GM21515 (cell line): Measurements from ENCODE around the gene SRSF5.
"Not testable (repeated sequence)": the region's sequence is repeated elsewhere in the genome, so short reads cannot be mapped to it uniquely, and the experiment has no call there.

Experiments
- ATAC-seq: cut with Tn5 transposase; IDR thresholded peaks from one replicate; pipeline ENCODE4 v1.9.1; 2021; ENCODE audit not compliant: unreplicated experiment

Gene SRSF5

GRCh38 chr14:69804902-69805301, 38.0 kb downstream of the SRSF5 start:
- no peak for ATAC-seq

DNA sequence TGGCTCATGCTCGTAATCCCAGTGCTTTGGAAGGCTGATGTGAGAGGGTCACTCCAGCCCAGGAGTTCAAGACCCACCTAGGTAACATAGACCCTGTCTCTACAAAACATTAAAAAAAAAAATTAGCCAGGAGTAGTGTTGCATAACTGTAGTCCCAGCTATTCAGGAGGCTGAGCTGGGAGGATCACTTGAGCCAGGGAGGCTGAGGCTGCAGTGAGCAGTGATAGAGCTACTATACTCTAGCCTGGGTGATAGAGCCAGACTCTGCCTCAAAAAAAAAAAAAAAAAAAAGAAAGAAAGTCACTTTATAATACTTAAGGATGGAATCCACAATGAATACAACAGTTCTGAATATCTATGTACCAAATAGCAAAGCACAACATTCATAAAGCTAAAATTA, 40.2 kb downstream of the SRSF5 start:
- no peak for ATAC-seq

GRCh38 chr14:69808919-69809808, 42.2 kb downstream of the SRSF5 start:
- ATAC-seq = no peak

DNA sequence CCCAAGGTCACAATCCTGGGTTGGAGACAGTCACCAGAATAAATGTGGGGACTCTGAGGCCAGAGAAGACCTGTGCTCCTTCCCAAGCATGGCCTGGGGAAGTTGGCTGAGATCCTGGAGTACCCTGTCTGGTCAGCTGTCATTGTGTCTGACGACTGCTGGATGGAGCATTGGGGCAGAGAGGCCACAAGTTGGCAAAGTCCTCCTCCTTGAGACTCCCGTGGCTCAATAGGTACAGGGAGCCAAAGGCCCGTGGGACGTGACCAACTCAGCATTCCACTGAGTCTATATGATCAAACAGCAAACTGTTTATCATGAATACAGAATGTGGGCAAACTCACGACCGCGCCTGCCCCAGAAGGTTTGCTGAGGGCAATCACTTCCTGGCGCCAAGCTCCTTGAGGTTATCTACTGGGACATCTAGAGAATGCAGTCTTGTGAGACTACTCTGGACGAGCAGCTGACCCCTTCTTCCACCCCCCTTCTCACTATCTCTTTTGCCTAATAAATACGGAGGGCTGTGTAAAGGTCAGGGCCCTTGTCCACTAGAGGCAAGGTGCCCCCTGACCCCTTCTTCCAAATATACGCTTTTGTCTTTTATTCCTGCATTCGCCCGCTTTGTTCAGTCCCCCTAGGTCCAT, 44.4 kb downstream of the SRSF5 start:
- ATAC-seq = no peak

DNA sequence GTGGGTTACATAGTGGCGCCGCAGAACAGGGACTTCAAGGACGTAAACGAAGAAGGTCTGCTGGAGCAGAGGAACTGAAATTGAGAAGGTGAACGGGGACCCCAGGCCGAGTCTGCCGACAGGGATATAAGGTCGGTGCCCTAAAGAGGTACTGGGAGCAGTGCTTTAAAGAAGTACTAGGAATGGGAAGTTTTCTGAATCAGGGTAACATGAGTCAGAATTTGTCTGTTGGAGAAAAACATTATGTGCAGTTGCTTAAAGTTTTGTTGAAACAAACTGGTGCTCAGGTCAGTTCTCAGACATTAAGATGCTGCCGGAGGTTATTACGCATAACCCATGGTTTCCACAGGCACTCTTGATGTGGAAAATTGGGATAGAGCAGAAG, 44.9 kb downstream of the SRSF5 start:
- ATAC-seq = no peak

- ATAC-seq = no peak
Observed at GRCh38 chr14:69812711-69813110, 45.8 kb downstream of the SRSF5 start.

DNA sequence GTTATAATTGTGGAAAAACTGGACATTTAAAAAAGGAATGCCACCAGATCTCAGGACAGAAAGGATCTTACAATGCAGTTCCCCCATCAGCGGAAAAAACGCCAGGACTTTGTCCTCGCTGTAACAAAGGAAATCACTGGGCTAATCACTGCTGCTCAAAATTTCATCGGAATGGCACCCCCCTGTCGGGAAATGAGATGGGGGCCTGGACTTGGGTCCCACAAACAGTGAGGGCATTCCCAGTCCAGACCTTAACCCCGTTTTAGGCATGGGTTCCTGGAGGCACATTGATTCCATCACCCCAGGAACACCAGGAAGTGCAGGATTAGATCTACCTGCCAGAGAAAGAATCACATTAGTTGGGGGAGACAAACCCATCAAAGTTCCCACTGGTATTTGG, 46.4 kb downstream of the SRSF5 start:
- ATAC-seq = not testable (repeated sequence)

GRCh38 chr14:69814397-69814796, 47.5 kb downstream of the SRSF5 start:
- ATAC-seq = no peak

DNA sequence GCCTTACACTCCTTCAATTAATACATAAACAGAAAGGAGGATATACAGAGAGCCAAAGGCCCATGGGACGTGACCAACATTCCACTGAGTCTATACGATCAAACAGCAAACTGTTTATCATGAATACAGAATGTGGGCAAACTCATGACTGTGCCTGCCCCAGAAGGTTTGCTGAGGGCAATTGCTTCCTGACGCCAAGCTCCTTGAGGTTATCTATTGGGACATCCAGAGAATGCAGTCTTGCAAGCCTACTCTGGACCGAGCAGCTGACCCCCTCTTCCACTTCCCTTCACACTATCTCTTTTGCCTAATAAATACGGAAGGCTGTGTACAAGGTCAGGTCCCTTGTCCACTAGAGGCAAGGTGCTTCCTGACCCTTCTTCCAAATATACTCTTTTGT, 48.6 kb downstream of the SRSF5 start:
- no peak for ATAC-seq

DNA sequence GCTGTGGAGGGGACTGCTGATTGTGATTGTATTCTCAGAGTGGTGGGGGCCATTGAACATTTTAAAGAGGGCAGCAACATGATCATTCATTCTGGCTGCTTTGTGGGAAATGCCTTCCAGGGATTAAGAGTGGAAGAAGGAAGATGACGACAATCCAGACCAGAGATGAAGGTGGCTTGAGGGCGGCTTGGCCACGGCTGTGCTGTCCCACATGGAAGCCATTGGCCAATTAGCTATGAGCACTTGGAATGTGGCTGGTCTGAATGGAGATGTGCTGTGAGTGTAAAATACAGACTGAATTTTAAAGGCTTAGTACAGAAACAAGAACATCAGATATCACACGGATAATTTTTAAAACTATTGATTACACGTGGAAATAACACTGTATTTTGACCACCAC, 49.3 kb downstream of the SRSF5 start:
- no peak for ATAC-seq

GRCh38 chr14:69818758-69819191, 51.8 kb downstream of the SRSF5 start:
- ATAC-seq = no peak

GRCh38 chr14:69819607-69820006, 52.7 kb downstream of the SRSF5 start:
- ATAC-seq = no peak

DNA sequence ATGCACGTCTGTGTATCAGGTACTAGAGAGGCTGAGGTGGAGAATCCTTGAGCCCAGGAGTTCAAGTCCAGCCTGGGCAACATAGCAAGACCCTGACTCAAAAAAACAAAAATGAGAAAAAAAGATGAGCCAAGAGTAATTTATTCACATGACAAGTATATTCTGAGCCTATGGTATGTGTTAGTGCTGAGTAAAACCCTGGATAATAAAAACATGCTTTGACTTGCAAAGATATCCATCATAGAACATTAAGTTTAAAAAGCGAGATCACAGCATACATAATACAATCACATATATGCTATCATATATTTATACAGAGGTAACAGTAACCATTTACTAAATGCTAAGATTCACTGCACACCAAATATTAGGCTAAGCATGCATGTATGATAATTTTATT, 54.0 kb downstream of the SRSF5 start:
- ATAC-seq = no peak
